ENCODE measurements around the gene GRM8. TPM values are rescaled to one million over a fixed set of nuclear protein-coding genes. Genes with fewer than 3 reads are reported as not detected.

GRM8 gene
- total RNA-seq, 4 donors from 2014 or later = not detected

GRCh38 chr7:126424985-126425384 is 827.8 kb downstream of the GRM8 start:
- H3K4me3 ChIP-seq = no peak overlapping the region
- H3K36me3 ChIP-seq = no peaks in the 10 kb centered on the region
- no peaks in the 10 kb centered on the region for H3K9me3 ChIP-seq
- H3K27ac ChIP-seq = no peak overlapping the region
- WGBS = 71% methylated on average over 1 of the region's 1 CpG
- TF ChIP-seq CTCF (IDR thresholded peaks at IDR 0.05) (no peak), EP300 (IDR thresholded peaks at IDR 0.05) (no peak), POLR2A (IDR thresholded peaks at IDR 0.05) (no peak), POLR2AphosphoS5 (IDR thresholded peaks at IDR 0.05) (no peak)
- H3K27me3 ChIP-seq = no peaks in the 10 kb centered on the region
- no peaks in the 10 kb centered on the region for H3K4me1 ChIP-seq
- DNase-seq (ENCODE audit: low spot score in 2 of 2) = no peak

GRCh38 chr7:126419047-126419446 is 833.7 kb downstream of the GRM8 start:
- Histone ChIP-seq H3K27me3 (no peaks in the 10 kb centered on the region), H3K4me1 (no peaks in the 10 kb centered on the region), H3K27ac (no peak overlapping the region), H3K36me3 (no peaks in the 10 kb centered on the region), H3K9me3 (no peaks in the 10 kb centered on the region), H3K4me3 (no peak overlapping the region)
- no peak for DNase-seq (ENCODE audit: low spot score in 2 of 2)
- 78% methylated on average over 4 of the region's 4 CpGs for WGBS
- no peak for TF ChIP-seq POLR2A (IDR thresholded peaks at IDR 0.05)
- no peak for TF ChIP-seq POLR2AphosphoS5 (IDR thresholded peaks at IDR 0.05)
- TF ChIP-seq CTCF (IDR thresholded peaks at IDR 0.05) = no peak
- TF ChIP-seq EP300 (IDR thresholded peaks at IDR 0.05) = no peak

GRCh38 chr7:126411821-126412383 is 840.8 kb downstream of the GRM8 start:
- 43% methylated on average over 3 of the region's 3 CpGs for WGBS
- Histone ChIP-seq H3K27ac (no peak overlapping the region), H3K27me3 (no peaks in the 10 kb centered on the region), H3K4me3 (no peak overlapping the region), H3K36me3 (no peaks in the 10 kb centered on the region), H3K4me1 (no peaks in the 10 kb centered on the region), H3K9me3 (no peaks in the 10 kb centered on the region)
- TF ChIP-seq EP300 (IDR thresholded peaks at IDR 0.05) (no peak), POLR2AphosphoS5 (IDR thresholded peaks at IDR 0.05) (no peak), CTCF (IDR thresholded peaks at IDR 0.05) (no peak), POLR2A (IDR thresholded peaks at IDR 0.05) (no peak)
- DNase-seq (ENCODE audit: low spot score in 2 of 2) = no peak

GRCh38 chr7:126411032-126411820 is 841.5 kb downstream of the GRM8 start:
- Histone ChIP-seq H3K9me3 (no peaks in the 10 kb centered on the region), H3K4me3 (no peak overlapping the region), H3K4me1 (no peaks in the 10 kb centered on the region), H3K27ac (no peak overlapping the region), H3K27me3 (no peaks in the 10 kb centered on the region), H3K36me3 (no peaks in the 10 kb centered on the region)
- WGBS = 70% methylated on average over 3 of the region's 3 CpGs
- no peak for DNase-seq (ENCODE audit: low spot score in 2 of 2)
- TF ChIP-seq EP300 (IDR thresholded peaks at IDR 0.05) = no peak
- no peak for TF ChIP-seq CTCF (IDR thresholded peaks at IDR 0.05)
- no peak for TF ChIP-seq POLR2AphosphoS5 (IDR thresholded peaks at IDR 0.05)
- TF ChIP-seq POLR2A (IDR thresholded peaks at IDR 0.05) = no peak

- WGBS = 100% methylated on average over 1 of the region's 1 CpG
- H3K27ac ChIP-seq = no peak overlapping the region
Measured at GRCh38 chr7:126403040-126403439, 849.7 kb downstream of the GRM8 start.

More at GRCh38 chr7:126403040-126403439, 849.7 kb downstream of the GRM8 start:
- no peaks in the 10 kb centered on the region for H3K4me1 ChIP-seq
- H3K36me3 ChIP-seq = no peaks in the 10 kb centered on the region
- no peak overlapping the region for H3K4me3 ChIP-seq
- no peaks in the 10 kb centered on the region for H3K9me3 ChIP-seq
- no peaks in the 10 kb centered on the region for H3K27me3 ChIP-seq
- no peak for DNase-seq (ENCODE audit: low spot score in 2 of 2)
- TF ChIP-seq EP300 (IDR thresholded peaks at IDR 0.05) = no peak
- TF ChIP-seq CTCF (IDR thresholded peaks at IDR 0.05) = no peak
- no peak for TF ChIP-seq POLR2AphosphoS5 (IDR thresholded peaks at IDR 0.05)
- no peak for TF ChIP-seq POLR2A (IDR thresholded peaks at IDR 0.05)

All from suprapubic skin (tissue), 4 donors.